ENCODE results near the gene TPST2. TPM values are rescaled to one million over a fixed set of nuclear protein-coding genes. Genes with fewer than 3 reads are reported as not detected.

Gene TPST2
- total and polyA plus RNA-seq, 2 of the 4 experiments (the other 2 are of a cell fraction) = 42.5 to 63.6 TPM

DNA sequence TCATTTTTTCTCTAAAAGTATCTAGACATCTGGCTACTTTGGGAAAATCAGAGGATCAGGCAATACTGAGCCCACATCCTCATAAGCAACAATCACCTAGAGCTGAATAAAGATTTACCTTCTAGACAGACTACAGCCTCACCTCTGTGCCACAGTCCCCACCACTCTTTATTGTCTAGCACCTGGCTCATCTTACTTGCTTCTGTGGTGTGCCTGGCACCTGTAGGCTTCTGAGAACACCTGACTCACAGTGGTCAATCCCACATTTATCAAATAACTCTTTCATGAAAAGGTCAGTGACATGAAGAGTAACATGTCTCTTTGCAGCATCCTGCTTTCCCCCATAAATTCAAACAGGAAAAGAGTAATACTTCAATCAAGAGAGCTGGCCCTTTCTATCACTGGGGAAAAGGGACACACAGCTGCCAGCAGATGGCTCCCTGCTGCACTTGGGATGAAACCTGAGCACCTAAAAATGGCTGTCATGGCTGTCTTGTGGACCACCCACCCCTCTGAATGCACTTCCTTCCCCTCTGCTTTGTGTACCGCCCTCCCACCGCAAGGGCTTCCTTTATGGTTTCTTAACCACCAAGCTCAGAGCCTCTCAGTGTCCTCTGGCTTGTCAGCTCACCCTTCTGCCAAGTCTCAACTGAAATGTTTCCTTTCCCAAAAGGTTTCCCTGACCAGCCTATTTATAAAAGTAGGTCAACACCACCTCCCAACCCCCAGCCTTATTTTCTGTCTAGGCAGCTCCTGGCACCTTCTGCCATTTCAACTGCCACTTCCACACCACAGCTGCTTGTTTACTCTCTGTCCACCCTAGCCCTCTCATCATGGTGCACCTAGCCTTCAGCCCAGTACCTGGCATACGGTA is 87.0 kb downstream of the TPST2 start:
- no peaks in the 10 kb centered on the region for H3K9me3 ChIP-seq (ENCODE audit: control insufficient read depth, insufficient read depth, low read length)
- in situ Hi-C loops (cut with MboI; ENCODE audit: low sequenced_read_pairs) = no loop called here

More for the DNA sequence above, 87.0 kb downstream of the TPST2 start:
- Histone ChIP-seq H3K4me1 (ENCODE audit: control insufficient read depth, insufficient read depth, low read length) (no peaks in the 10 kb centered on the region), H4K8ac (ENCODE audit: low read depth in 2 of 2, low read length in 2 of 2) (no peak overlapping the region; a peak in 1 of 4 replicates), H4K20me1 (ENCODE audit: insufficient read depth, low read length) (no peaks in the 10 kb centered on the region), H2BK5ac (ENCODE audit: low read depth, low read length, poor library complexity, severe bottlenecking) (no peak overlapping the region), H3K4me3 (ENCODE audit: insufficient read depth, low read depth, low read length) (no peak overlapping the region), H2AFZ (replicated peaks; ENCODE audit: low read length, poor library complexity) (peak overlapping the region; percentile 67), H2AK5ac (ENCODE audit: low read depth, low read length) (no peak overlapping the region), H3K27me3 (ENCODE audit: control insufficient read depth, insufficient read depth, low read length) (no peaks in the 10 kb centered on the region), H3K14ac (replicated peaks; ENCODE audit: low read depth, low read length) (no peak overlapping the region), H3K4me2 (ENCODE audit: low read depth, low read length) (no peak overlapping the region), H3K79me1 (ENCODE audit: low read depth in 1 of 2, low read length in 2 of 2) (peaks cover 4 to 10% of the 10 kb centered on the region in 2 experiments; a peak in 1 of 4 replicates), H2BK15ac (ENCODE audit: low read depth, low read length) (no peak overlapping the region), H4K5ac (ENCODE audit: low read depth, low read length) (no peak overlapping the region), H4K91ac (ENCODE audit: insufficient read depth, low read depth, low read length) (no peak overlapping the region), H3K27ac (ENCODE audit: insufficient read depth, low read length) (no peak overlapping the region), H2AK9ac (replicated peaks; ENCODE audit: low read depth, low read length, poor library complexity) (peak overlapping the region; percentile 11), H3K56ac (ENCODE audit: extremely low read depth, insufficient read depth, low read length) (no peak overlapping the region), H3K36me3 (ENCODE audit: control insufficient read depth, insufficient read depth, low read length) (peaks cover 56% of the 10 kb centered on the region), H3K9ac (ENCODE audit: low read depth, low read length) (no peak overlapping the region), H2BK20ac (ENCODE audit: low read depth, low read length) (no peak overlapping the region), H3K4ac (ENCODE audit: low read depth, low read length) (no peak overlapping the region), H3K18ac (ENCODE audit: low read depth, low read length) (no peak overlapping the region), H3K23ac (ENCODE audit: low read depth, low read length) (no peak overlapping the region), H2BK120ac (ENCODE audit: low read depth, low read length) (no peak overlapping the region), H3K9me1 (ENCODE audit: insufficient read depth, low read length) (no peaks in the 10 kb centered on the region)
- CTCF ChIA-PET = interaction anchor here (1.1 to 2.1 kb wide), 4 partner anchors 9 to 163 kb away, joined by 3 to 7 read pairs (median 4); partner anchors contain the start of genes HPS4 and SRRD
- dilution Hi-C loops (cut with HindIII; ENCODE audit: low sequenced_read_pairs, unreplicated experiment) (no loop called here), intact Hi-C loops (cut with micrococcal nuclease) (loop anchor here (5.0 kb wide), 1 partner anchor 89 kb away; the partner anchor contains the start of gene TPST2)
- POLR2A ChIA-PET (ENCODE audit: unreplicated experiment) = no interaction called here
- ATAC-seq (ENCODE audit: low read depth) = peak; percentile 79
- TF ChIP-seq RAD21 (IDR thresholded peaks at IDR 0.05; ENCODE audit: low read length) = peak; percentile 63
- TF ChIP-seq BHLHE40 (IDR thresholded peaks at IDR 0.05; ENCODE audit: low read depth, low read length) = no peak
- TF ChIP-seq SMC3 (IDR thresholded peaks at IDR 0.05; ENCODE audit: low read depth, low read length) = peak; percentile 71
- TF ChIP-seq, protein P1, sequence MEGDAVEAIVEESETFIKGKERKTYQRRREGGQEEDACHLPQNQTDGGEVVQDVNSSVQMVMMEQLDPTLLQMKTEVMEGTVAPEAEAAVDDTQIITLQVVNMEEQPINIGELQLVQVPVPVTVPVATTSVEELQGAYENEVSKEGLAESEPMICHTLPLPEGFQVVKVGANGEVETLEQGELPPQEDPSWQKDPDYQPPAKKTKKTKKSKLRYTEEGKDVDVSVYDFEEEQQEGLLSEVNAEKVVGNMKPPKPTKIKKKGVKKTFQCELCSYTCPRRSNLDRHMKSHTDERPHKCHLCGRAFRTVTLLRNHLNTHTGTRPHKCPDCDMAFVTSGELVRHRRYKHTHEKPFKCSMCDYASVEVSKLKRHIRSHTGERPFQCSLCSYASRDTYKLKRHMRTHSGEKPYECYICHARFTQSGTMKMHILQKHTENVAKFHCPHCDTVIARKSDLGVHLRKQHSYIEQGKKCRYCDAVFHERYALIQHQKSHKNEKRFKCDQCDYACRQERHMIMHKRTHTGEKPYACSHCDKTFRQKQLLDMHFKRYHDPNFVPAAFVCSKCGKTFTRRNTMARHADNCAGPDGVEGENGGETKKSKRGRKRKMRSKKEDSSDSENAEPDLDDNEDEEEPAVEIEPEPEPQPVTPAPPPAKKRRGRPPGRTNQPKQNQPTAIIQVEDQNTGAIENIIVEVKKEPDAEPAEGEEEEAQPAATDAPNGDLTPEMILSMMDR (conservative IDR thresholded peaks at IDR 0.05; ENCODE audit: low read depth, low read length) = peak; percentile 56
- WGBS, 2 experiments (ENCODE audit: extremely low coverage in 2 of 2, insufficient read length in 1 of 2) = 27% methylated on average over 2 of the region's 3 CpGs; no CpG with 5 or more reads in 1 of the 2 experiments
- BruUV-seq (replicated peaks) = no TSS peak
- peak; percentile 51 for DNase-seq
